H1 (cell line): ENCODE data around the gene SPEF1. TPM values are rescaled to one million over a fixed set of nuclear protein-coding genes. Genes with fewer than 3 reads are reported as not detected.

Source experiments
- CTCF ChIA-PET: fragments of 300-600 bp; sonication (Branson Sonifier 250); formaldehyde crosslinking; loops from one replicate; lab custom pipeline; 2021; ENCODE audit not compliant: partially characterized antibody; lab: Charles Lee
- POLR2A ChIA-PET: fragments of 300-600 bp; sonication (Branson Sonifier 250); formaldehyde crosslinking; loops from one replicate; lab custom pipeline; 2021; ENCODE audit warnings: inconsistent platforms; ENCODE audit not compliant: partially characterized antibody; lab: Charles Lee
- DNase-seq, 2 experiments: peaks; one replicate each; pipeline versions ENCODE4 v3.0.0 to v3.0.0-alpha.2; 2010 to 2022; ENCODE audit warnings: low spot score in 2 of 2, low read depth in 1 of 2, mixed read lengths in 1 of 2
- FAIRE-seq: peaks from 2 replicates; lab custom pipeline; 2011; peaks lifted over from hg19 to GRCh38; lab: Jason Lieb, UNC
- H2AFZ ChIP-seq: 2 replicates; pipeline ENCODE4 v1.8.1; 2012; ENCODE audit warnings: low read length, inconsistent platforms
- H2AK5ac ChIP-seq: 2 replicates; pipeline ENCODE4 v1.6.1; 2013; ENCODE audit warnings: low read depth, low read length
- H2BK120ac ChIP-seq: replicated peaks from 2 replicates; pipeline ENCODE3; 2013; ENCODE audit warnings: low read depth, low read length, inconsistent platforms
- H2BK12ac ChIP-seq: 2 replicates; pipeline ENCODE4 v1.6.1; 2013; ENCODE audit warnings: low read depth, low read length
- H2BK15ac ChIP-seq: 2 replicates; pipeline ENCODE4 v1.6.1; 2013; ENCODE audit warnings: low read length
- H2BK20ac ChIP-seq: 2 replicates; pipeline ENCODE4 v1.6.1; 2013; ENCODE audit warnings: low read length
- H2BK5ac ChIP-seq: 2 replicates; pipeline ENCODE4 v1.6.1; 2013; ENCODE audit warnings: low read depth, low read length
- H3K14ac ChIP-seq: 2 replicates; pipeline ENCODE4 v1.6.1; 2013; ENCODE audit warnings: inconsistent platforms; ENCODE audit not compliant: insufficient read length
- H3K18ac ChIP-seq: 2 replicates; pipeline ENCODE4 v1.6.1; 2013; ENCODE audit warnings: low read length; ENCODE audit errors: extremely low read depth
- H3K23ac ChIP-seq: 2 replicates; pipeline ENCODE4 v1.6.1; 2013; ENCODE audit warnings: inconsistent platforms; ENCODE audit not compliant: insufficient read length
- H3K23me2 ChIP-seq: 2 replicates; pipeline ENCODE4 v1.6.1; 2013; ENCODE audit warnings: low read depth, low read length
- H3K27ac ChIP-seq: 2 replicates; pipeline ENCODE4 v1.6.1; 2011; ENCODE audit warnings: low read depth, low read length, inconsistent platforms
- H3K27me3 ChIP-seq, 4 experiments: replicated peaks in 1 of 4; 1 replicate in 1 of 4; 2 replicates in 3 of 4; pipeline versions ENCODE4 v1.6.1 to v1.8.1; 2011 to 2013; ENCODE audit warnings: low read length in 3 of 4, mild to moderate bottlenecking in 3 of 4, inconsistent platforms in 2 of 4, mixed read lengths in 2 of 4, moderate library complexity in 1 of 4; ENCODE audit not compliant: control insufficient read depth in 3 of 4, insufficient read depth in 3 of 4; ENCODE audit errors: extremely low read depth in 1 of 4
- H3K36me3 ChIP-seq, 4 experiments: 2 replicates each; pipeline versions ENCODE4 v1.6.1 to v1.8.1; 2011 to 2013; ENCODE audit warnings: mild to moderate bottlenecking in 4 of 4, low read length in 3 of 4, moderate library complexity in 2 of 4, control low read depth in 1 of 4, inconsistent platforms in 1 of 4; ENCODE audit not compliant: insufficient read depth in 4 of 4, control insufficient read depth in 2 of 4
- H3K4ac ChIP-seq: replicated peaks from 2 replicates; pipeline ENCODE3; 2013; ENCODE audit warnings: low read length, low read depth, mixed read lengths, inconsistent platforms; ENCODE audit not compliant: insufficient read length
- H3K4me1 ChIP-seq, 4 experiments: replicated peaks in 1 of 4; 1 replicate in 1 of 4; 2 replicates in 3 of 4; pipeline versions ENCODE4 v1.6.1 to v1.8.1; 2011 to 2013; ENCODE audit warnings: low read length in 3 of 4, inconsistent platforms in 2 of 4, mixed read lengths in 1 of 4; ENCODE audit not compliant: insufficient read depth in 4 of 4, control insufficient read depth in 3 of 4
- H3K4me2 ChIP-seq, 2 experiments: 2 replicates each; pipeline versions ENCODE4 v1.6.1 to v1.8.1; 2011 to 2013; ENCODE audit warnings: low read depth in 2 of 2, low read length in 2 of 2, control low read depth in 1 of 2, inconsistent platforms in 1 of 2, mild to moderate bottlenecking in 1 of 2; ENCODE audit not compliant: insufficient read depth in 1 of 2
- H3K4me3 ChIP-seq, 4 experiments: fragments of 200-600, 300-600 bp in 1 of 4; sonication (generic), shearing (Covaris generic), sonication (Bioruptor Twin) in 1 of 4; 2 replicates each; pipeline versions ENCODE4 v1.5.1 to v1.8.1; 2011 to 2016; ENCODE audit warnings: low read length in 4 of 4, low read depth in 3 of 4, control low read depth in 2 of 4, inconsistent platforms in 2 of 4, mild to moderate bottlenecking in 2 of 4, mixed read lengths in 1 of 4, moderate library complexity in 1 of 4; ENCODE audit not compliant: insufficient read depth in 2 of 4; ENCODE audit errors: extremely low read depth in 1 of 4
- H3K56ac ChIP-seq: replicated peaks from 2 replicates; pipeline ENCODE3; 2013; ENCODE audit warnings: low read depth, mild to moderate bottlenecking, mixed read lengths, low read length, inconsistent platforms; ENCODE audit not compliant: insufficient read length
- H3K79me1 ChIP-seq: 2 replicates; pipeline ENCODE4 v1.6.1; 2013; ENCODE audit warnings: low read depth, low read length, control low read depth
- H3K79me2 ChIP-seq, 2 experiments: 2 replicates each; pipeline versions ENCODE4 v1.6.1 to v1.8.1; 2012 to 2013; ENCODE audit warnings: low read length in 2 of 2, mild to moderate bottlenecking in 2 of 2, inconsistent platforms in 1 of 2; ENCODE audit not compliant: insufficient read depth in 2 of 2, control insufficient read depth in 1 of 2
- H3K9ac ChIP-seq, 4 experiments: replicated peaks in 1 of 4; 1 replicate in 1 of 4; 2 replicates in 3 of 4; pipeline versions ENCODE4 v1.6.1 to v1.8.1; 2011 to 2013; ENCODE audit warnings: low read depth in 3 of 4, low read length in 3 of 4, control low read depth in 2 of 4, mild to moderate bottlenecking in 2 of 4, moderate library complexity in 2 of 4, inconsistent platforms in 1 of 4; ENCODE audit errors: extremely low read depth in 1 of 4
- H3K9me3 ChIP-seq, 2 experiments: 2 replicates each; pipeline versions ENCODE4 v1.6.1 to v1.8.1; 2012 to 2013; ENCODE audit warnings: mild to moderate bottlenecking in 2 of 2, moderate library complexity in 2 of 2, control low read depth in 1 of 2, inconsistent platforms in 1 of 2, low read depth in 1 of 2, low read length in 1 of 2, mixed read lengths in 1 of 2; ENCODE audit not compliant: insufficient read depth in 2 of 2
- H4K20me1 ChIP-seq, 2 experiments: replicated peaks in 1 of 2; 2 replicates each; pipeline versions ENCODE3 to v1.8.1; 2011 to 2013; ENCODE audit warnings: inconsistent platforms in 2 of 2, low read length in 2 of 2, mild to moderate bottlenecking in 1 of 2; ENCODE audit not compliant: insufficient read depth in 2 of 2, control insufficient read depth in 1 of 2
- H4K5ac ChIP-seq: 2 replicates; pipeline ENCODE4 v1.6.1; 2013; ENCODE audit warnings: low read length, low read depth, mixed read lengths, inconsistent platforms; ENCODE audit not compliant: insufficient read length
- H4K8ac ChIP-seq: 2 replicates; pipeline ENCODE4 v1.8.0; 2013; ENCODE audit warnings: mild to moderate bottlenecking, moderate library complexity, low read length, inconsistent platforms; ENCODE audit not compliant: insufficient read depth; ENCODE audit errors: extremely low read depth
- H4K91ac ChIP-seq: replicated peaks from 2 replicates; pipeline ENCODE3; 2013; ENCODE audit warnings: low read length, mixed read lengths, inconsistent platforms; ENCODE audit not compliant: insufficient read length
- ASH2L ChIP-seq: fragments of 200-600, 300-600 bp; sonication (generic); IDR thresholded peaks from one replicate; pipeline ENCODE4 v1.7.1; 2017; ENCODE audit warnings: low read length
- BRCA1 ChIP-seq: IDR thresholded peaks from 2 replicates; pipeline ENCODE4 v1.6.1; 2012; ENCODE audit warnings: low read depth, low read length, improper control_type of control experiment
- CBX8 ChIP-seq: fragments of 300-800, 300-1000 bp; sonication (generic); IDR thresholded peaks from 2 replicates; pipeline ENCODE4 v1.7.1; 2016; ENCODE audit warnings: low read depth, low read length, borderline replicate concordance
- CHD2 ChIP-seq: IDR thresholded peaks from 2 replicates; pipeline ENCODE4 v1.6.1; 2012; ENCODE audit warnings: low read length, improper control_type of control experiment
- CTCF ChIP-seq, 3 experiments: IDR thresholded peaks; 1 replicate in 2 of 3; 2 replicates in 1 of 3; pipeline versions ENCODE4 v1.5.1 to v1.6.1; 2011; ENCODE audit warnings: low read length in 3 of 3, mild to moderate bottlenecking in 3 of 3, inconsistent platforms in 2 of 3, low read depth in 1 of 3, moderate library complexity in 1 of 3; ENCODE audit not compliant: insufficient read depth in 1 of 3; ENCODE audit errors: control extremely low read depth in 1 of 3
- JUND ChIP-seq: IDR thresholded peaks from 2 replicates; pipeline ENCODE4 v1.6.1; 2011; ENCODE audit warnings: mild to moderate bottlenecking, improper control_type of control experiment, low read length
- KDM5A ChIP-seq: fragments of 200-600 bp; IDR thresholded peaks from 2 replicates; pipeline ENCODE4 v1.7.1; 2012; ENCODE audit warnings: mild to moderate bottlenecking, low read length, inconsistent platforms, mixed read lengths
- NRF1 ChIP-seq: IDR thresholded peaks from 2 replicates; pipeline ENCODE4 v1.6.1; 2011; ENCODE audit warnings: mild to moderate bottlenecking, low read depth, low read length, improper control_type of control experiment
- POU5F1 ChIP-seq: IDR thresholded peaks from 2 replicates; pipeline ENCODE4 v1.6.1; 2011; ENCODE audit warnings: low read depth, mild to moderate bottlenecking, low read length, moderate library complexity
- SAP30 ChIP-seq: fragments of 300-600 bp; sonication (generic); IDR thresholded peaks from 2 replicates; pipeline ENCODE4 v1.7.1; 2012; ENCODE audit warnings: low read length, moderate library complexity, mild to moderate bottlenecking, inconsistent platforms; ENCODE audit not compliant: insufficient read depth, insufficient replicate concordance
- SP2 ChIP-seq: IDR thresholded peaks from 2 replicates; pipeline ENCODE4 v1.6.1; 2012; ENCODE audit warnings: mild to moderate bottlenecking, low read length, inconsistent platforms
- SUZ12 ChIP-seq: fragments of 200-600 bp; sonication (generic); IDR thresholded peaks from 2 replicates; pipeline ENCODE4 v1.6.1; 2012; ENCODE audit warnings: mild to moderate bottlenecking, inconsistent platforms, low read length, moderate library complexity, mixed read lengths
- WGBS, 2 experiments: shearing (Covaris generic) in 1 of 2; methylation state at CpG; one replicate each; pipeline versions ENCODE4 v1.1.6 to v1.1.7; 2013 to 2015; ENCODE audit warnings: low lambda C conversion rate in 2 of 2, mixed read lengths in 2 of 2, inconsistent platforms in 1 of 2, low coverage in 1 of 2, missing lambda C conversion rate in 1 of 2; ENCODE audit not compliant: insufficient replicate concordance in 2 of 2, insufficient coverage in 1 of 2, insufficient read length in 1 of 2; ENCODE audit errors: extremely low coverage in 1 of 2, missing lambda C conversion rate in 1 of 2; 5-methylcytosine and 5-hydroxymethylcytosine counted together
- polyA plus RNA-seq, 7 experiments: library from polyadenylated mRNA; depleted of rRNA in 3 of 7; stranded (reverse) in 5 of 7; unstranded in 2 of 7; fragments of >200 nt in 5 of 7; fragments of 200-250 nt in 2 of 7; gene quantifications; 1 replicate in 5 of 7; 2 replicates in 1 of 7; 4 replicates in 1 of 7; pipeline versions ENCODE4 v1.2.1 to v1.2.3, GENCODE V29; 2011 to 2013; ENCODE audit warnings: missing spikeins in 2 of 7, mixed read lengths in 2 of 7
- total RNA-seq: library from RNA; stranded (reverse); fragmentation: NEBNext Ultra II Directional; extraction: Animal tissue kit (Norgen Biotek cat#: 25700); gene quantifications from 2 replicates; pipeline ENCODE4 v1.2.1, GENCODE V29; 2021

SPEF1 gene
- total and polyA plus RNA-seq, 2 of the 8 experiments (the other 6 are each of a cell fraction or from before 2014, with no cell fraction given) = 0.51 to 0.71 TPM

GRCh38 chr20:3803289-3803688, 22.0 kb upstream of the SPEF1 start:
- no peaks in the 10 kb centered on the region for H3K9me3 ChIP-seq
- no peak for TF ChIP-seq SAP30
- TF ChIP-seq POU5F1 = no peak
- TF ChIP-seq ASH2L = no peak
- TF ChIP-seq SP2 = no peak
- no peak for TF ChIP-seq NRF1
- no peak for TF ChIP-seq SUZ12
- TF ChIP-seq CBX8 = no peak
- no peak for TF ChIP-seq BRCA1
- TF ChIP-seq CTCF (IDR thresholded peaks at IDR 0.05; ENCODE audit: control extremely low read depth in 1 of 3, insufficient read depth in 1 of 3, low read depth in 1 of 3, low read length in 3 of 3) = no peak
- no peak for TF ChIP-seq CHD2
- TF ChIP-seq KDM5A = no peak
- no peak for TF ChIP-seq JUND

More at GRCh38 chr20:3803289-3803688, 22.0 kb upstream of the SPEF1 start:
- 85% methylated on average over 14 of the region's 14 CpGs; no CpG with 5 or more reads in 1 of the 2 experiments for WGBS, 2 experiments
- POLR2A ChIA-PET = interaction anchor here (1.1 kb wide), 1 partner anchor 50 kb away, joined by 3 read pairs; no protein-coding TSS in a partner anchor
- Histone ChIP-seq H4K5ac (no peak overlapping the region), H3K23me2 (no peaks in the 10 kb centered on the region), H2BK15ac (no peak overlapping the region), H2BK12ac (no peak overlapping the region), H3K4me2 (no peak overlapping the region), H3K14ac (no peak overlapping the region), H3K27ac (no peak overlapping the region), H4K91ac (no peak overlapping the region), H3K36me3 (peaks cover 4 to 35% (median 30%) of the 10 kb centered on the region in 4 experiments), H2AK5ac (no peak overlapping the region), H3K4ac (no peak overlapping the region), H3K79me2 (no peaks in the 10 kb centered on the region), H2AFZ (no peak overlapping the region), H4K8ac (no peak overlapping the region), H2BK5ac (no peak overlapping the region), H2BK20ac (no peak overlapping the region), H3K4me1 (peaks cover 14 to 38% (median 30%) of the 10 kb centered on the region in 4 experiments), H3K18ac (no peak overlapping the region), H3K56ac (no peak overlapping the region), H4K20me1 (peaks cover 3% of the 10 kb centered on the region in 2 experiments), H3K4me3 (no peak overlapping the region), H2BK120ac (no peak overlapping the region), H3K9ac (no peak overlapping the region), H3K27me3 (no peaks in the 10 kb centered on the region), H3K79me1 (no peaks in the 10 kb centered on the region; the same call in 1 of the 2 replicates), H3K23ac (no peak overlapping the region)
- CTCF ChIA-PET = interaction anchor here (0.5 to 1.0 kb wide), 2 partner anchors 35 to 269 kb away, joined by 3 to 4 read pairs; no protein-coding TSS in a partner anchor
- FAIRE-seq (no peak), DNase-seq (no peak)
